SU-DHL-6 (cell line): ENCODE measurements around the gene PASD1.
"Not testable (repeated sequence)": the region's sequence is repeated elsewhere in the genome, so short reads cannot be mapped to it uniquely, and the experiment has no call there.

ENCODE experiments used
- H2AFZ ChIP-seq: fragments of 200-600 bp; sonication (generic); 2 replicates; pipeline ENCODE4 v1.6.1; 2014; ENCODE audit warnings: low read depth, mild to moderate bottlenecking, moderate library complexity, mixed read lengths, antibody characterized with exemption, low read length; ENCODE audit not compliant: severe bottlenecking
- H3F3A ChIP-seq: fragments of 200-600 bp; shearing (Covaris generic); 2 replicates; pipeline ENCODE4 v1.6.0; 2016; ENCODE audit warnings: antibody characterized with exemption, mild to moderate bottlenecking; ENCODE audit not compliant: insufficient read depth
- H3K27ac ChIP-seq: fragments of 200-600 bp; sonication (generic); 2 replicates; pipeline ENCODE4 v1.5.1; 2016; ENCODE audit warnings: low read depth, mild to moderate bottlenecking, low read length, moderate library complexity, mixed read lengths
- H3K27me3 ChIP-seq: fragments of 200-600 bp; sonication (generic), shearing (Covaris generic); 2 replicates; pipeline ENCODE4 v1.6.0; 2014; ENCODE audit warnings: mild to moderate bottlenecking, low read length
- H3K36me3 ChIP-seq: fragments of 200-600 bp; sonication (generic); 2 replicates; pipeline ENCODE4 v1.6.1; 2014; ENCODE audit warnings: mild to moderate bottlenecking, low read length, mixed read lengths
- H3K4me2 ChIP-seq: fragments of 300-600, 200-600 bp; shearing (Covaris generic), sonication (generic); 2 replicates; pipeline ENCODE4 v1.6.0; 2014; ENCODE audit warnings: low read length, low read depth, mild to moderate bottlenecking; ENCODE audit not compliant: poor library complexity, severe bottlenecking
- H3K4me3 ChIP-seq: fragments of 200-600 bp; sonication (generic); 2 replicates; pipeline ENCODE4 v1.5.1; 2014; ENCODE audit warnings: antibody characterized with exemption, low read length, mild to moderate bottlenecking, mixed read lengths; ENCODE audit not compliant: insufficient read depth, poor library complexity, severe bottlenecking
- H3K79me2 ChIP-seq: fragments of 200-600 bp; sonication (generic); 2 replicates; pipeline ENCODE4 v1.6.1; 2014; ENCODE audit warnings: mild to moderate bottlenecking, low read length, moderate library complexity; ENCODE audit not compliant: insufficient read depth
- H3K9ac ChIP-seq: fragments of 200-600 bp; sonication (generic); 2 replicates; pipeline ENCODE4 v1.7.0; 2014; ENCODE audit warnings: mild to moderate bottlenecking, low read length
- H3K9me2 ChIP-seq: fragments of 200-600 bp; sonication (generic); replicated peaks from 2 replicates; pipeline ENCODE4 v1.6.1; 2014; ENCODE audit warnings: low read length; ENCODE audit not compliant: insufficient read depth
- H3K9me3 ChIP-seq: fragments of 200-600 bp; sonication (generic); 2 replicates; pipeline ENCODE4 v1.6.1; 2014; ENCODE audit warnings: low read length, mixed read lengths; ENCODE audit not compliant: insufficient read depth
- H4K20me1 ChIP-seq: fragments of 200-600 bp; sonication (generic); 2 replicates; pipeline ENCODE4 v1.6.1; 2014; ENCODE audit warnings: low read depth, mild to moderate bottlenecking, antibody characterized with exemption, low read length, moderate library complexity, mixed read lengths
- EZH2phosphoT487 ChIP-seq: fragments of 200-600 bp; sonication (generic), shearing (Covaris generic); conservative IDR thresholded peaks from 2 replicates; pipeline ENCODE4 v1.6.1; 2018; ENCODE audit warnings: mild to moderate bottlenecking, antibody characterized with exemption, low read length, moderate library complexity, mixed read lengths
- TF ChIP-seq, protein P1 (sequence below): fragments of 200-600 bp; sonication (generic); IDR thresholded peaks from one replicate; pipeline ENCODE4 v1.5.1; 2017; ENCODE audit warnings: antibody characterized with exemption, mild to moderate bottlenecking, low read length, moderate library complexity; ENCODE audit not compliant: insufficient read depth, poor library complexity, severe bottlenecking

Gene PASD1

DNA sequence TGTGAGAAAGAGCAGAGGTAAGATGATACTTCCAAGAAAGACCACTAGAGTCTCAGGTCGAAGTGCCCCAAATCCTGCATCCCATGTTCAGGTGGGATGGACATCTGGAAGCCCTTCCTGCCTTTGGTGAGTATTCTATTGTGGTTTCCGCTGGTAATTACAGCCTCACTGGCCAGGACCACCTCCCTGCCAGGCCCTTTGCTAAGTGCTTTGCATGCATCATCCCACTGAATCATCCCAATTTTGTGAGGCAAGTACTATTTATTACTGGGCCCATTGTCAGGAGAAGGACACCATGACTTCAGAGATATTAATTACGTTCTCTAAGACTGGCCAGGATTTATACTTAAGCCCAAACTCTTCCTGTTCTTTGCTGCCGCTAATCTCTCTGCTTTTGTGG lies 10.7 kb upstream of the PASD1 start:
- no peaks in the 10 kb centered on the region for H3K36me3 ChIP-seq
- H3K9me3 ChIP-seq = no peaks in the 10 kb centered on the region
- H3K9ac ChIP-seq = no peak overlapping the region
- no peaks in the 10 kb centered on the region for H3K27me3 ChIP-seq
- no peak for TF ChIP-seq EZH2phosphoT487
- TF ChIP-seq, protein P1, sequence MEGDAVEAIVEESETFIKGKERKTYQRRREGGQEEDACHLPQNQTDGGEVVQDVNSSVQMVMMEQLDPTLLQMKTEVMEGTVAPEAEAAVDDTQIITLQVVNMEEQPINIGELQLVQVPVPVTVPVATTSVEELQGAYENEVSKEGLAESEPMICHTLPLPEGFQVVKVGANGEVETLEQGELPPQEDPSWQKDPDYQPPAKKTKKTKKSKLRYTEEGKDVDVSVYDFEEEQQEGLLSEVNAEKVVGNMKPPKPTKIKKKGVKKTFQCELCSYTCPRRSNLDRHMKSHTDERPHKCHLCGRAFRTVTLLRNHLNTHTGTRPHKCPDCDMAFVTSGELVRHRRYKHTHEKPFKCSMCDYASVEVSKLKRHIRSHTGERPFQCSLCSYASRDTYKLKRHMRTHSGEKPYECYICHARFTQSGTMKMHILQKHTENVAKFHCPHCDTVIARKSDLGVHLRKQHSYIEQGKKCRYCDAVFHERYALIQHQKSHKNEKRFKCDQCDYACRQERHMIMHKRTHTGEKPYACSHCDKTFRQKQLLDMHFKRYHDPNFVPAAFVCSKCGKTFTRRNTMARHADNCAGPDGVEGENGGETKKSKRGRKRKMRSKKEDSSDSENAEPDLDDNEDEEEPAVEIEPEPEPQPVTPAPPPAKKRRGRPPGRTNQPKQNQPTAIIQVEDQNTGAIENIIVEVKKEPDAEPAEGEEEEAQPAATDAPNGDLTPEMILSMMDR = no peak
- H2AFZ ChIP-seq = no peak overlapping the region
- no peak overlapping the region for H3K4me3 ChIP-seq
- H3K4me2 ChIP-seq = no peak overlapping the region
- H3K27ac ChIP-seq = no peak overlapping the region
- H4K20me1 ChIP-seq = no peaks in the 10 kb centered on the region
- no peaks in the 10 kb centered on the region for H3F3A ChIP-seq
- no peaks in the 10 kb centered on the region for H3K9me2 ChIP-seq
- H3K79me2 ChIP-seq = no peaks in the 10 kb centered on the region

DNA sequence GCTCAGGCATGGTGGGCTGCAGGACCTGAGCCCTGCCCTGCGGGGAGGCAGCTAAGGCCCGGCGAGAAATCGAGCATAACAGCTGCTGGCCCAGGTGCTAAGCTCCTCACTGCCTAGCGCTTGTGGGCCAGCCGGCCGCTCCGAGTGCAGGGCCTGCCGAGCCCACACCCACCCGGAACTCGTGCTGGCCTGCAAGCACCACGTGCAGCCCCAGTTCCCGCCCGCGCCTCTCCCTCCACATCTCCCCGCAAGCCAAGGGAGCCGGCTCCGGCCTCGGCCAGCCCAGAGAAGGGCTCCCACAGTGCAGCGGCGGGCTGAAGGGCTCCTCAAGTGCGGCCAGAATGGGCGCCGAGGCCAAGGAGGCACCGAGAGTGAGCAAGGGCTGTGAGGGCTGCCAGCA lies 8.2 kb upstream of the PASD1 start:
- not testable (repeated sequence) for H3K79me2 ChIP-seq, H4K20me1 ChIP-seq, H3K9me2 ChIP-seq, H3K9ac ChIP-seq, H3K27ac ChIP-seq, H3K4me2 ChIP-seq, H2AFZ ChIP-seq, H3K4me3 ChIP-seq, H3K36me3 ChIP-seq, H3K27me3 ChIP-seq, H3F3A ChIP-seq, H3K9me3 ChIP-seq

DNA sequence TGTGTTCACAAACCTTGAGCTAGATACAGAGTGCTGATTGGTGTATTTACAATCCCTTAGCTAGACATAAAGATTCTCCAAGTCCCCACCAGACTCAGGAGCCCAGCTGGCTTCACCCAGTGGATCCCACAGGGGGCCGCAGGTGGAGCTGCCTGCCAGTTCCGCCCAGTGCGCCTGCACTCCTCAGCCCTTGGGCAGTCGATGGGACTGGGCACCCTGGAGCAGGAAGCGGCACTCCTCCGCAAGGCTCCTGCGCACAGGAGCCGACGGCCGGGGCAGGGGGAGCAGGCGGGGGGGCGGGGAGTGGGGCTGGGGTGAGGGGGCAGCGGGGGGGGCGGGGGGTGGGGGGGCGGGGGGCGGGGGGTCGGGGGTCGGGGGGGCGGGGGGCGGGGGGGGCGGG lies 990 bp upstream of the PASD1 start:
- not testable (repeated sequence) for H2AFZ ChIP-seq, H3K79me2 ChIP-seq, H3K27ac ChIP-seq, H4K20me1 ChIP-seq, H3K27me3 ChIP-seq, H3K9me3 ChIP-seq, H3K4me2 ChIP-seq, H3F3A ChIP-seq, H3K9ac ChIP-seq, H3K9me2 ChIP-seq, H3K36me3 ChIP-seq, H3K4me3 ChIP-seq

DNA sequence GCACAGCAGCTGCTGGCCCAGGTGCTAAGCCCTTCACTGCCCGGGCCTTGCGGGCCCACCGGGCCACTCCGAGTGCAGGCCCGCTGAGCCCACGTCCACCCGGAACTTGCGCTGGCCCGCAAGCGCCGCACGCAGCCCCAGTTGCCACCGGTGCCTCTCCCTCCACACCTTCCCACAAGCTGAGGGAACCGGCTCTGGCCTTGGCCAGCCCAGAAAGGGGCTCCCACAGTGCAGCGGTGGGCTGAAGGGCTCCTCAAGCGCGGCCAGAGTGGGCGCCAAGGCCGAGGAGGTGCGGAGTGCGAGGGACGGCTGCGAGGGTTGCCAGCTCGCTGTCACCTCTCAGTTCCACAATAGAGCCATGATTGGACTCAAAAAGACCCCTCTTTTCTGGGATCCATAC lies 472 bp upstream of the PASD1 start:
- not testable (repeated sequence) for H3K4me2 ChIP-seq, H3K9me3 ChIP-seq, H3K36me3 ChIP-seq, H3K9ac ChIP-seq, H4K20me1 ChIP-seq, H3K79me2 ChIP-seq, H2AFZ ChIP-seq, H3K4me3 ChIP-seq, H3K9me2 ChIP-seq, H3F3A ChIP-seq, H3K27ac ChIP-seq, H3K27me3 ChIP-seq

DNA sequence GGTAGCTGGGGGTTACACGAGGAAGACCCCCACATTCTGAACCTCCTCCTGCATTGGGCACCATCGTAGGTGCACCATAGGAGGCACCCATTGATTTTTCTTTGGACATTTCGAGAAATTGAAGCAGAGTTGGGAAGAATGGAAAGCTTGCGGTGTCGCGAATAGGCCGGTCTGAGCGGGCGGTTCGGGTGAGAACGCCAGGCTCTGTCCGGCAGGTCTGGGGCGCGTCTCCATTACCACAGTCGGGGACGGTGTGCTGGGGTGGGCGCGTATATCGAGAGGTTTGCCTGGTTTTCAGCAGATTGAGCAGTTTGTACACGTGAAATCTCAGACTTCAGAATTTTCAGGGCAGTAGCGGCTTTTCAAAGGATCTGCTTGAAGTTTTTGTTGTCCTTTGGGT lies 560 bp downstream of the PASD1 start:
- Histone ChIP-seq H2AFZ (no peak overlapping the region), H3K27ac (no peak overlapping the region), H3F3A (no peaks in the 10 kb centered on the region), H3K9me2 (no peaks in the 10 kb centered on the region), H3K9me3 (no peaks in the 10 kb centered on the region), H3K27me3 (no peaks in the 10 kb centered on the region), H3K9ac (no peak overlapping the region), H3K36me3 (no peaks in the 10 kb centered on the region), H3K79me2 (no peaks in the 10 kb centered on the region), H3K4me3 (no peak overlapping the region), H3K4me2 (no peak overlapping the region), H4K20me1 (no peaks in the 10 kb centered on the region)
- TF ChIP-seq EZH2phosphoT487 = no peak
- TF ChIP-seq, protein P1 = no peak

DNA sequence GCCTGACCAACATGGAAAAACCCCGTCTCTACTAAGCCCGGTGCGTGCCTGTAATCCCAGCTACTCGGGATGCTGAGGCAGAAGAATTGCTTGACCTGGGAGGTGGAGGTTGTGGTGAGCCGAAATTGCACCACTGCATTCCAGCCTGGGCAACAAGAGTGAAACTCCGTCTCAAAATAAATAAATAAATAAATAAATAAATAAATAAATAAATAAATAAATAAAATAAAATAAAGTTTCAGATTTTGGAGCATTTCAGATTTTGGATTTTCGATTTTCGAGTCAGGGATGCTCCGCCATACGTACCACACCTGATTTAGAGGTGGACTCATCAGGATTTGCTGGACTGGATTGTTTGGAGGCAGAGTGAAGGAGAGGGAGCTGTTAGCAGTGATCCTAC lies 3.4 kb downstream of the PASD1 start:
- not testable (repeated sequence) for H3F3A ChIP-seq, H3K9me3 ChIP-seq, H3K9me2 ChIP-seq, H3K9ac ChIP-seq, H3K4me2 ChIP-seq, H3K36me3 ChIP-seq, H4K20me1 ChIP-seq, H3K27me3 ChIP-seq, H3K79me2 ChIP-seq, H3K4me3 ChIP-seq, H2AFZ ChIP-seq, H3K27ac ChIP-seq
